ENCODE data around the gene SDK2.
"Not testable (repeated sequence)": the region's sequence is repeated elsewhere in the genome, so short reads cannot be mapped to it uniquely, and the experiment has no call there.

SDK2 gene

GRCh38 chr17:73482251-73482716 lies 162.0 kb downstream of the SDK2 start:
- DNase-seq (ENCODE audit: low read depth) = no peak

GRCh38 chr17:73481676-73482075 lies 162.6 kb downstream of the SDK2 start:
- no peak for DNase-seq (ENCODE audit: low read depth)

- DNase-seq (ENCODE audit: low read depth) = no peak
Observed at GRCh38 chr17:73480740-73481139, 163.5 kb downstream of the SDK2 start.

- no peak for DNase-seq (ENCODE audit: low read depth)
Observed at GRCh38 chr17:73478768-73479424, 165.3 kb downstream of the SDK2 start.

GRCh38 chr17:73478334-73478733 lies 165.9 kb downstream of the SDK2 start:
- DNase-seq (ENCODE audit: low read depth) = no peak

GRCh38 chr17:73476890-73477350 lies 167.3 kb downstream of the SDK2 start:
- DNase-seq (ENCODE audit: low read depth) = no peak

- no peak for DNase-seq (ENCODE audit: low read depth)
Observed at GRCh38 chr17:73474370-73474988, 169.8 kb downstream of the SDK2 start.

- not testable (repeated sequence) for DNase-seq (ENCODE audit: low read depth)
Observed at GRCh38 chr17:73472715-73473114, 171.5 kb downstream of the SDK2 start.

- no peak for DNase-seq (ENCODE audit: low read depth)
Observed at GRCh38 chr17:73471924-73472323, 172.3 kb downstream of the SDK2 start.

GRCh38 chr17:73470316-73470826 lies 173.9 kb downstream of the SDK2 start:
- DNase-seq (ENCODE audit: low read depth) = no peak

GRCh38 chr17:73469311-73469710 lies 174.9 kb downstream of the SDK2 start:
- DNase-seq (ENCODE audit: low read depth) = no peak

GRCh38 chr17:73468221-73468620 lies 176.0 kb downstream of the SDK2 start:
- DNase-seq (ENCODE audit: low read depth) = no peak

- DNase-seq (ENCODE audit: low read depth) = no peak
Observed at GRCh38 chr17:73467651-73468050, 176.6 kb downstream of the SDK2 start.

- no peak for DNase-seq (ENCODE audit: low read depth)
Observed at GRCh38 chr17:73466704-73467433, 177.4 kb downstream of the SDK2 start.

- DNase-seq (ENCODE audit: low read depth) = no peak
Observed at GRCh38 chr17:73465953-73466230, 178.4 kb downstream of the SDK2 start.

- DNase-seq (ENCODE audit: low read depth) = no peak
Observed at GRCh38 chr17:73465130-73465952, 178.9 kb downstream of the SDK2 start.

- DNase-seq (ENCODE audit: low read depth) = no peak
Observed at GRCh38 chr17:73464447-73464846, 179.8 kb downstream of the SDK2 start.

GRCh38 chr17:73463821-73464220 lies 180.4 kb downstream of the SDK2 start:
- no peak for DNase-seq (ENCODE audit: low read depth)

- DNase-seq (ENCODE audit: low read depth) = no peak
Observed at GRCh38 chr17:73462823-73463222, 181.4 kb downstream of the SDK2 start.

GRCh38 chr17:73459980-73460379 lies 184.3 kb downstream of the SDK2 start:
- DNase-seq (ENCODE audit: low read depth) = no peak

GRCh38 chr17:73455767-73456166 lies 188.5 kb downstream of the SDK2 start:
- DNase-seq (ENCODE audit: low read depth) = no peak

GRCh38 chr17:73455050-73455687 lies 189.1 kb downstream of the SDK2 start:
- DNase-seq (ENCODE audit: low read depth) = no peak
